CMK (cell line): Measurements from ENCODE around the gene GGT5.
"Not testable (repeated sequence)": the region's sequence is repeated elsewhere in the genome, so short reads cannot be mapped to it uniquely, and the experiment has no call there.

ENCODE experiments used
- DNase-seq: peaks from one replicate; pipeline ENCODE4 v3.0.0-alpha.2; 2010; ENCODE audit warnings: low read depth

The GGT5 gene

GRCh38 chr22:24245030-24245431, at the start of gene GGT5:
Gene GGT5, minus strand, starts transcription at chr22:24245082. Its CDS starts 357 bp downstream, at chr22:24244725.
- not testable (repeated sequence) for DNase-seq

GRCh38 chr22:24292202-24292830, 47.4 kb upstream of the GGT5 start:
- DNase-seq = not testable (repeated sequence)

- DNase-seq = no peak
These were observed 46.8 kb upstream of the GGT5 start for GRCh38 chr22:24291515-24292201.

- no peak for DNase-seq
These were observed 45.6 kb upstream of the GGT5 start for GRCh38 chr22:24290459-24290858.

GRCh38 chr22:24289741-24290163, 44.9 kb upstream of the GGT5 start:
- DNase-seq = no peak

GRCh38 chr22:24289114-24289513, 44.2 kb upstream of the GGT5 start:
- DNase-seq = no peak

GRCh38 chr22:24287801-24288200, 42.9 kb upstream of the GGT5 start:
- DNase-seq = not testable (repeated sequence)

GRCh38 chr22:24287212-24287611, 42.3 kb upstream of the GGT5 start:
- DNase-seq = not testable (repeated sequence)

GRCh38 chr22:24285245-24285644, 40.4 kb upstream of the GGT5 start:
- DNase-seq = no peak

- no peak for DNase-seq
These were observed 39.9 kb upstream of the GGT5 start for GRCh38 chr22:24284747-24285203.

GRCh38 chr22:24282401-24282800, 37.5 kb upstream of the GGT5 start:
- no peak for DNase-seq

GRCh38 chr22:24280363-24280762, 35.5 kb upstream of the GGT5 start:
- not testable (repeated sequence) for DNase-seq

GRCh38 chr22:24274696-24275405, 30.0 kb upstream of the GGT5 start:
- not testable (repeated sequence) for DNase-seq

GRCh38 chr22:24273906-24274305, 29.0 kb upstream of the GGT5 start:
- DNase-seq = not testable (repeated sequence)

GRCh38 chr22:24273031-24273430, 28.1 kb upstream of the GGT5 start:
- DNase-seq = not testable (repeated sequence)

GRCh38 chr22:24271386-24271854, 26.5 kb upstream of the GGT5 start:
- DNase-seq = no peak

- peak; percentile 86 for DNase-seq
These were observed 25.9 kb upstream of the GGT5 start, which contains the start of gene SPECC1L for GRCh38 chr22:24270556-24271385. Gene SPECC1L, plus strand, starts transcription at chr22:24270831. Its CDS starts 31,401 bp downstream, at chr22:24302232.

- not testable (repeated sequence) for DNase-seq
These were observed 21.6 kb upstream of the GGT5 start for GRCh38 chr22:24266495-24266894.

- DNase-seq = no peak
These were observed 20.9 kb upstream of the GGT5 start for GRCh38 chr22:24265734-24266133.

- not testable (repeated sequence) for DNase-seq
These were observed 19.5 kb upstream of the GGT5 start for GRCh38 chr22:24264329-24264896.

GRCh38 chr22:24263479-24263878, 18.6 kb upstream of the GGT5 start:
- DNase-seq = not testable (repeated sequence)
